GM18861 (cell line): ENCODE measurements around the gene TAGLN2.

ENCODE experiments used
- ATAC-seq: cut with Tn5 transposase; IDR thresholded peaks from one replicate; pipeline ENCODE4 v1.9.1; 2021; ENCODE audit not compliant: unreplicated experiment

The TAGLN2 gene

GRCh38 chr1:159949981-159950381, 24.7 kb upstream of the TAGLN2 start:
- ATAC-seq, result no peak

GRCh38 chr1:159949123-159949522, 23.8 kb upstream of the TAGLN2 start:
- ATAC-seq, result no peak

GRCh38 chr1:159947942-159948341, 22.6 kb upstream of the TAGLN2 start:
- no peak for ATAC-seq

- no peak for ATAC-seq
Measured at GRCh38 chr1:159946242-159947187, 21.2 kb upstream of the TAGLN2 start.

- ATAC-seq, result no peak
Measured at GRCh38 chr1:159945483-159946241, 20.4 kb upstream of the TAGLN2 start, which contains the start of gene IGSF9. TSS of gene IGSF9 (minus strand) at chr1:159945613. CDS start at chr1:159943454, 2,159 bp downstream.

GRCh38 chr1:159944623-159945455, 19.5 kb upstream of the TAGLN2 start:
- no peak for ATAC-seq

GRCh38 chr1:159943908-159944622, 18.8 kb upstream of the TAGLN2 start:
- ATAC-seq, result no peak

- ATAC-seq, result no peak
Measured at GRCh38 chr1:159943278-159943640, 18.0 kb upstream of the TAGLN2 start.

GRCh38 chr1:159942632-159943277, 17.4 kb upstream of the TAGLN2 start:
- no peak for ATAC-seq

- no peak for ATAC-seq
Measured at GRCh38 chr1:159941591-159942560, 16.6 kb upstream of the TAGLN2 start.

- ATAC-seq, result no peak
Measured at GRCh38 chr1:159941141-159941540, 15.8 kb upstream of the TAGLN2 start.

GRCh38 chr1:159940006-159940620, 14.8 kb upstream of the TAGLN2 start:
- no peak for ATAC-seq

- ATAC-seq, result no peak
Measured at GRCh38 chr1:159939678-159940002, 14.3 kb upstream of the TAGLN2 start.

GRCh38 chr1:159938905-159939677, 13.8 kb upstream of the TAGLN2 start:
- no peak for ATAC-seq

- ATAC-seq, result no peak
Measured at GRCh38 chr1:159938211-159938852, 13.0 kb upstream of the TAGLN2 start.

- ATAC-seq, result no peak
Measured at GRCh38 chr1:159937054-159937750, 11.9 kb upstream of the TAGLN2 start.
